H1 (cell line): ENCODE data around the gene TACC2. TPM values are rescaled to one million over a fixed set of nuclear protein-coding genes. Genes with fewer than 3 reads are reported as not detected.

Source experiments
- CTCF ChIA-PET: fragments of 300-600 bp; sonication (Branson Sonifier 250); formaldehyde crosslinking; loops from one replicate; lab custom pipeline; 2021; ENCODE audit not compliant: partially characterized antibody; lab: Charles Lee
- POLR2A ChIA-PET: fragments of 300-600 bp; sonication (Branson Sonifier 250); formaldehyde crosslinking; loops from one replicate; lab custom pipeline; 2021; ENCODE audit warnings: inconsistent platforms; ENCODE audit not compliant: partially characterized antibody; lab: Charles Lee
- DNase-seq, 2 experiments: peaks; one replicate each; pipeline versions ENCODE4 v3.0.0 to v3.0.0-alpha.2; 2010 to 2022; ENCODE audit warnings: low spot score in 2 of 2, low read depth in 1 of 2, mixed read lengths in 1 of 2
- FAIRE-seq: peaks from 2 replicates; lab custom pipeline; 2011; peaks lifted over from hg19 to GRCh38; lab: Jason Lieb, UNC
- H2AFZ ChIP-seq: 2 replicates; pipeline ENCODE4 v1.8.1; 2012; ENCODE audit warnings: low read length, inconsistent platforms
- H2AK5ac ChIP-seq: 2 replicates; pipeline ENCODE4 v1.6.1; 2013; ENCODE audit warnings: low read depth, low read length
- H2BK120ac ChIP-seq: replicated peaks from 2 replicates; pipeline ENCODE3; 2013; ENCODE audit warnings: low read depth, low read length, inconsistent platforms
- H2BK12ac ChIP-seq: 2 replicates; pipeline ENCODE4 v1.6.1; 2013; ENCODE audit warnings: low read depth, low read length
- H2BK15ac ChIP-seq: 2 replicates; pipeline ENCODE4 v1.6.1; 2013; ENCODE audit warnings: low read length
- H2BK20ac ChIP-seq: 2 replicates; pipeline ENCODE4 v1.6.1; 2013; ENCODE audit warnings: low read length
- H2BK5ac ChIP-seq: 2 replicates; pipeline ENCODE4 v1.6.1; 2013; ENCODE audit warnings: low read depth, low read length
- H3K14ac ChIP-seq: 2 replicates; pipeline ENCODE4 v1.6.1; 2013; ENCODE audit warnings: inconsistent platforms; ENCODE audit not compliant: insufficient read length
- H3K18ac ChIP-seq: 2 replicates; pipeline ENCODE4 v1.6.1; 2013; ENCODE audit warnings: low read length; ENCODE audit errors: extremely low read depth
- H3K23ac ChIP-seq: 2 replicates; pipeline ENCODE4 v1.6.1; 2013; ENCODE audit warnings: inconsistent platforms; ENCODE audit not compliant: insufficient read length
- H3K23me2 ChIP-seq: 2 replicates; pipeline ENCODE4 v1.6.1; 2013; ENCODE audit warnings: low read depth, low read length
- H3K27ac ChIP-seq: 2 replicates; pipeline ENCODE4 v1.6.1; 2011; ENCODE audit warnings: low read depth, low read length, inconsistent platforms
- H3K27me3 ChIP-seq, 4 experiments: replicated peaks in 1 of 4; 1 replicate in 1 of 4; 2 replicates in 3 of 4; pipeline versions ENCODE4 v1.6.1 to v1.8.1; 2011 to 2013; ENCODE audit warnings: low read length in 3 of 4, mild to moderate bottlenecking in 3 of 4, inconsistent platforms in 2 of 4, mixed read lengths in 2 of 4, moderate library complexity in 1 of 4; ENCODE audit not compliant: control insufficient read depth in 3 of 4, insufficient read depth in 3 of 4; ENCODE audit errors: extremely low read depth in 1 of 4
- H3K36me3 ChIP-seq, 4 experiments: 2 replicates each; pipeline versions ENCODE4 v1.6.1 to v1.8.1; 2011 to 2013; ENCODE audit warnings: mild to moderate bottlenecking in 4 of 4, low read length in 3 of 4, moderate library complexity in 2 of 4, control low read depth in 1 of 4, inconsistent platforms in 1 of 4; ENCODE audit not compliant: insufficient read depth in 4 of 4, control insufficient read depth in 2 of 4
- H3K4ac ChIP-seq: replicated peaks from 2 replicates; pipeline ENCODE3; 2013; ENCODE audit warnings: low read length, low read depth, mixed read lengths, inconsistent platforms; ENCODE audit not compliant: insufficient read length
- H3K4me1 ChIP-seq, 4 experiments: replicated peaks in 1 of 4; 1 replicate in 1 of 4; 2 replicates in 3 of 4; pipeline versions ENCODE4 v1.6.1 to v1.8.1; 2011 to 2013; ENCODE audit warnings: low read length in 3 of 4, inconsistent platforms in 2 of 4, mixed read lengths in 1 of 4; ENCODE audit not compliant: insufficient read depth in 4 of 4, control insufficient read depth in 3 of 4
- H3K4me2 ChIP-seq, 2 experiments: 2 replicates each; pipeline versions ENCODE4 v1.6.1 to v1.8.1; 2011 to 2013; ENCODE audit warnings: low read depth in 2 of 2, low read length in 2 of 2, control low read depth in 1 of 2, inconsistent platforms in 1 of 2, mild to moderate bottlenecking in 1 of 2; ENCODE audit not compliant: insufficient read depth in 1 of 2
- H3K4me3 ChIP-seq, 4 experiments: fragments of 200-600, 300-600 bp in 1 of 4; sonication (generic), shearing (Covaris generic), sonication (Bioruptor Twin) in 1 of 4; 2 replicates each; pipeline versions ENCODE4 v1.5.1 to v1.8.1; 2011 to 2016; ENCODE audit warnings: low read length in 4 of 4, low read depth in 3 of 4, control low read depth in 2 of 4, inconsistent platforms in 2 of 4, mild to moderate bottlenecking in 2 of 4, mixed read lengths in 1 of 4, moderate library complexity in 1 of 4; ENCODE audit not compliant: insufficient read depth in 2 of 4; ENCODE audit errors: extremely low read depth in 1 of 4
- H3K56ac ChIP-seq: replicated peaks from 2 replicates; pipeline ENCODE3; 2013; ENCODE audit warnings: low read depth, mild to moderate bottlenecking, mixed read lengths, low read length, inconsistent platforms; ENCODE audit not compliant: insufficient read length
- H3K79me1 ChIP-seq: 2 replicates; pipeline ENCODE4 v1.6.1; 2013; ENCODE audit warnings: low read depth, low read length, control low read depth
- H3K79me2 ChIP-seq, 2 experiments: 2 replicates each; pipeline versions ENCODE4 v1.6.1 to v1.8.1; 2012 to 2013; ENCODE audit warnings: low read length in 2 of 2, mild to moderate bottlenecking in 2 of 2, inconsistent platforms in 1 of 2; ENCODE audit not compliant: insufficient read depth in 2 of 2, control insufficient read depth in 1 of 2
- H3K9ac ChIP-seq, 4 experiments: replicated peaks in 1 of 4; 1 replicate in 1 of 4; 2 replicates in 3 of 4; pipeline versions ENCODE4 v1.6.1 to v1.8.1; 2011 to 2013; ENCODE audit warnings: low read depth in 3 of 4, low read length in 3 of 4, control low read depth in 2 of 4, mild to moderate bottlenecking in 2 of 4, moderate library complexity in 2 of 4, inconsistent platforms in 1 of 4; ENCODE audit errors: extremely low read depth in 1 of 4
- H3K9me3 ChIP-seq, 2 experiments: 2 replicates each; pipeline versions ENCODE4 v1.6.1 to v1.8.1; 2012 to 2013; ENCODE audit warnings: mild to moderate bottlenecking in 2 of 2, moderate library complexity in 2 of 2, control low read depth in 1 of 2, inconsistent platforms in 1 of 2, low read depth in 1 of 2, low read length in 1 of 2, mixed read lengths in 1 of 2; ENCODE audit not compliant: insufficient read depth in 2 of 2
- H4K20me1 ChIP-seq, 2 experiments: replicated peaks in 1 of 2; 2 replicates each; pipeline versions ENCODE3 to v1.8.1; 2011 to 2013; ENCODE audit warnings: inconsistent platforms in 2 of 2, low read length in 2 of 2, mild to moderate bottlenecking in 1 of 2; ENCODE audit not compliant: insufficient read depth in 2 of 2, control insufficient read depth in 1 of 2
- H4K5ac ChIP-seq: 2 replicates; pipeline ENCODE4 v1.6.1; 2013; ENCODE audit warnings: low read length, low read depth, mixed read lengths, inconsistent platforms; ENCODE audit not compliant: insufficient read length
- H4K8ac ChIP-seq: 2 replicates; pipeline ENCODE4 v1.8.0; 2013; ENCODE audit warnings: mild to moderate bottlenecking, moderate library complexity, low read length, inconsistent platforms; ENCODE audit not compliant: insufficient read depth; ENCODE audit errors: extremely low read depth
- H4K91ac ChIP-seq: replicated peaks from 2 replicates; pipeline ENCODE3; 2013; ENCODE audit warnings: low read length, mixed read lengths, inconsistent platforms; ENCODE audit not compliant: insufficient read length
- ATF3 ChIP-seq: IDR thresholded peaks from 2 replicates; pipeline ENCODE4 v1.6.1; 2011; ENCODE audit warnings: low read depth, mild to moderate bottlenecking, low read length; ENCODE audit not compliant: insufficient read depth
- CHD2 ChIP-seq: IDR thresholded peaks from 2 replicates; pipeline ENCODE4 v1.6.1; 2012; ENCODE audit warnings: low read length, improper control_type of control experiment
- CREB1 ChIP-seq: IDR thresholded peaks from 2 replicates; pipeline ENCODE4 v1.6.1; 2012; ENCODE audit warnings: inconsistent platforms
- KDM1A ChIP-seq: fragments of 200-600, 300-600 bp; sonication (generic); IDR thresholded peaks from 2 replicates; pipeline ENCODE4 v1.7.1; 2016; ENCODE audit warnings: mild to moderate bottlenecking, low read length, borderline replicate concordance
- POU5F1 ChIP-seq: IDR thresholded peaks from 2 replicates; pipeline ENCODE4 v1.6.1; 2011; ENCODE audit warnings: low read depth, mild to moderate bottlenecking, low read length, moderate library complexity
- RNF2 ChIP-seq: fragments of 200-900, 300-1000 bp; sonication (generic); IDR thresholded peaks from 2 replicates; pipeline ENCODE4 v1.7.1; 2016; ENCODE audit warnings: borderline replicate concordance, low read depth, mild to moderate bottlenecking, antibody characterized with exemption, low read length; ENCODE audit not compliant: poor library complexity, severe bottlenecking; ENCODE audit errors: missing control alignments
- SUZ12 ChIP-seq: fragments of 200-600 bp; sonication (generic); IDR thresholded peaks from 2 replicates; pipeline ENCODE4 v1.6.1; 2012; ENCODE audit warnings: mild to moderate bottlenecking, inconsistent platforms, low read length, moderate library complexity, mixed read lengths
- TEAD4 ChIP-seq: IDR thresholded peaks from 2 replicates; pipeline ENCODE4 v1.6.1; 2012; ENCODE audit warnings: low read depth, low read length, inconsistent platforms, mixed read lengths
- WGBS, 2 experiments: shearing (Covaris generic) in 1 of 2; methylation state at CpG; one replicate each; pipeline versions ENCODE4 v1.1.6 to v1.1.7; 2013 to 2015; ENCODE audit warnings: low lambda C conversion rate in 2 of 2, mixed read lengths in 2 of 2, inconsistent platforms in 1 of 2, low coverage in 1 of 2, missing lambda C conversion rate in 1 of 2; ENCODE audit not compliant: insufficient replicate concordance in 2 of 2, insufficient coverage in 1 of 2, insufficient read length in 1 of 2; ENCODE audit errors: extremely low coverage in 1 of 2, missing lambda C conversion rate in 1 of 2; 5-methylcytosine and 5-hydroxymethylcytosine counted together
- polyA plus RNA-seq, 7 experiments: library from polyadenylated mRNA; depleted of rRNA in 3 of 7; stranded (reverse) in 5 of 7; unstranded in 2 of 7; fragments of >200 nt in 5 of 7; fragments of 200-250 nt in 2 of 7; gene quantifications; 1 replicate in 5 of 7; 2 replicates in 1 of 7; 4 replicates in 1 of 7; pipeline versions ENCODE4 v1.2.1 to v1.2.3, GENCODE V29; 2011 to 2013; ENCODE audit warnings: missing spikeins in 2 of 7, mixed read lengths in 2 of 7
- total RNA-seq: library from RNA; stranded (reverse); fragmentation: NEBNext Ultra II Directional; extraction: Animal tissue kit (Norgen Biotek cat#: 25700); gene quantifications from 2 replicates; pipeline ENCODE4 v1.2.1, GENCODE V29; 2021

Gene TACC2
- total and polyA plus RNA-seq, 2 of the 8 experiments (the other 6 are each of a cell fraction or from before 2014, with no cell fraction given), result 21.2 to 46.6 TPM

- H2BK12ac ChIP-seq, result no peak overlapping the region
- no peaks in the 10 kb centered on the region for H4K20me1 ChIP-seq
- no peak overlapping the region for H3K18ac ChIP-seq
- no peak overlapping the region for H2BK5ac ChIP-seq
- no peak overlapping the region for H2BK20ac ChIP-seq
- CTCF ChIA-PET, result interaction anchor here (0.7 kb wide), 1 partner anchor 48 kb away, joined by 5 read pairs; no protein-coding TSS in a partner anchor
- no peaks in the 10 kb centered on the region for H3K79me1 ChIP-seq
- TF ChIP-seq RNF2, result no peak
- no peak for TF ChIP-seq SUZ12
- no peak for TF ChIP-seq CREB1
- no peak for TF ChIP-seq CHD2
- TF ChIP-seq POU5F1, result no peak
- TF ChIP-seq KDM1A, result no peak
- no peak for TF ChIP-seq TEAD4
- TF ChIP-seq ATF3, result no peak
- WGBS, 2 experiments, result 96% methylated on average over 9 of the region's 9 CpGs; no CpG with 5 or more reads in 1 of the 2 experiments
- no peak overlapping the region for H4K8ac ChIP-seq
- H3K23me2 ChIP-seq, result no peaks in the 10 kb centered on the region
- no peak for DNase-seq
- no peak overlapping the region for H2AK5ac ChIP-seq
- no peak overlapping the region for H3K14ac ChIP-seq
- no peak overlapping the region for H3K4me3 ChIP-seq
- no peaks in the 10 kb centered on the region for H3K27me3 ChIP-seq
- no peak overlapping the region for H4K91ac ChIP-seq
- POLR2A ChIA-PET, result interaction anchor here (0.6 kb wide), 1 partner anchor 145 kb away, joined by 3 read pairs; the partner anchor contains the start of gene ATE1
- no peak overlapping the region for H3K4ac ChIP-seq
- no peaks in the 10 kb centered on the region for H3K9me3 ChIP-seq
- FAIRE-seq, result no peak
- no peak overlapping the region for H2BK15ac ChIP-seq
- no peaks in the 10 kb centered on the region for H3K36me3 ChIP-seq
- H2AFZ ChIP-seq, result no peak overlapping the region
- H3K79me2 ChIP-seq, result no peaks in the 10 kb centered on the region
- no peak overlapping the region for H3K27ac ChIP-seq
- no peak overlapping the region for H3K9ac ChIP-seq
- no peak overlapping the region for H3K23ac ChIP-seq
- no peak overlapping the region for H3K4me2 ChIP-seq
- H3K4me1 ChIP-seq, result no peaks in the 10 kb centered on the region
- H4K5ac ChIP-seq, result no peak overlapping the region
- H3K56ac ChIP-seq, result no peak overlapping the region
- no peak overlapping the region for H2BK120ac ChIP-seq
Measured at GRCh38 chr10:122072491-122072890, 83.5 kb downstream of the TACC2 start.
